ENCODE measurements around the gene AATF. TPM values are rescaled to one million over a fixed set of nuclear protein-coding genes. Genes with fewer than 3 reads are reported as not detected.

AATF gene
- total RNA-seq, 1 donor from 2014 or later: 25.0 TPM

DNA sequence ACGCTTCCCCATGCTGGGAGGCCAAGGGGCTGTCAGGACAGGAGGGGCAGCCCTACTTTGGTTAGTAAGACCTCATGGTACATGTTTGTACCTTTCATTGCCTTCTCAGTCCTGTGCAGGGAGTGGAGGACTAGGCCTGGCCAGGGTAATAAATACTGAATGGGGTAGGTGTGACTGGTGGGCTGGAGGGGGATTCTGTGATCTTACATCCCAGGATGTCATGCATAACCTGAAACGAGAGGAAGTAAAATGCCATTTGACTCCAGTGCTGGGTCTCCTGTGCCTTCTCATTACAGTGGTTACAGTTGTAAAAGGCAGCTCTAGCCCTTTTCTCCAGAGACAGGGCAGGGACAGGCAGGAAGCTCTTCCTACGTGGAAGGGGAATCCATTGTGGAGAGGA, 138.2 kb downstream of the AATF start:
- H3K9me3 Mint-ChIP-seq (ENCODE audit: unreplicated experiment): no peaks in the 10 kb centered on the region
- DNase-seq (ENCODE audit: low spot score): no peak
- no peaks in the 10 kb centered on the region for H3K27me3 Mint-ChIP-seq (ENCODE audit: unreplicated experiment)
- peaks cover 32% of the 10 kb centered on the region for H3K36me3 Mint-ChIP-seq (ENCODE audit: low read depth, unreplicated experiment)
- H3K4me1 Mint-ChIP-seq (ENCODE audit: unreplicated experiment): peaks cover 41% of the 10 kb centered on the region
- H3K4me3 Mint-ChIP-seq (ENCODE audit: unreplicated experiment): peak overlapping the region; percentile 28
- TF ChIP-seq, protein P1, sequence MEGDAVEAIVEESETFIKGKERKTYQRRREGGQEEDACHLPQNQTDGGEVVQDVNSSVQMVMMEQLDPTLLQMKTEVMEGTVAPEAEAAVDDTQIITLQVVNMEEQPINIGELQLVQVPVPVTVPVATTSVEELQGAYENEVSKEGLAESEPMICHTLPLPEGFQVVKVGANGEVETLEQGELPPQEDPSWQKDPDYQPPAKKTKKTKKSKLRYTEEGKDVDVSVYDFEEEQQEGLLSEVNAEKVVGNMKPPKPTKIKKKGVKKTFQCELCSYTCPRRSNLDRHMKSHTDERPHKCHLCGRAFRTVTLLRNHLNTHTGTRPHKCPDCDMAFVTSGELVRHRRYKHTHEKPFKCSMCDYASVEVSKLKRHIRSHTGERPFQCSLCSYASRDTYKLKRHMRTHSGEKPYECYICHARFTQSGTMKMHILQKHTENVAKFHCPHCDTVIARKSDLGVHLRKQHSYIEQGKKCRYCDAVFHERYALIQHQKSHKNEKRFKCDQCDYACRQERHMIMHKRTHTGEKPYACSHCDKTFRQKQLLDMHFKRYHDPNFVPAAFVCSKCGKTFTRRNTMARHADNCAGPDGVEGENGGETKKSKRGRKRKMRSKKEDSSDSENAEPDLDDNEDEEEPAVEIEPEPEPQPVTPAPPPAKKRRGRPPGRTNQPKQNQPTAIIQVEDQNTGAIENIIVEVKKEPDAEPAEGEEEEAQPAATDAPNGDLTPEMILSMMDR (IDR thresholded peaks at IDR 0.05; ENCODE audit: unreplicated experiment): no peak
- peak overlapping the region; percentile 1 for H3K27ac Mint-ChIP-seq (ENCODE audit: unreplicated experiment)

DNA sequence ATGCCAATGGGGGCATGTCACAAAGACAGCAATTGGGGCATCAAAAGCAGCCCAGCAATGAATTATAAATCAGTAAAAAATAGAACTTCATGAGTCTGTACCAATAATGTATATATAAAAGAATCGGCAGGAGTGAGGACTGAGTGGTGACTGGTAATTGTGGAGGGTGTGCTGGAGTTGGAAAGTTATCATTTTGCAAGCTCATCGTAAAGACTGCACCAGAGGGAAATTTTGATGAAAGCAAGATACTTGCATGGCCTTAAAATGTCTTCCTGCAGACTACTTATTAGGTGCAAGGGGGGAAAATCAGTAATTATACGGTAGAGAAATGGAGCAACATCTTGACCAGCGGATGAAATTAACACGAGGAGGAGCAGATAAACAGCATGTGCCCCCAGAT, 138.9 kb downstream of the AATF start:
- Mint-ChIP-seq H3K4me3 (ENCODE audit: unreplicated experiment) (no peak overlapping the region), H3K27ac (ENCODE audit: unreplicated experiment) (no peak overlapping the region), H3K27me3 (ENCODE audit: unreplicated experiment) (no peaks in the 10 kb centered on the region)

DNA sequence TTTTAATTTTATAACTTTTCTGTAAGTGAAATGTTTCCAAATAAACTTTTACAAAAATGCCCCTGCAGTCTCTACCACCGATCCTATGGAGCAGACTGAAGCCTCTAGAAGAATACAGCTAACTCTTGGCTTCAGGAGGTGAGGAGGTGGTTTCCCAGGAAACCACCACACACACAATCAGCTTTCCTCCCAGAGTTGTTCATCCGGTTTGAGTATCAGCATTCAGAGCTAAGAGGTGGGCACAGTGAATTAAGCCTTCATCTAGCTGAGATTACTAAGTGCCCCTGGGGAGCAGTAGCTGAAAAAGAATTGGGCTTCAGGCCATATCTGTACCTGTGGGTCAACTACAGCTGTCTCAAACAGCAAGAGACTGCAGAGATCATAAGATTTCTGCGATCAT, 139.7 kb downstream of the AATF start:
- Mint-ChIP-seq H3K4me1 (ENCODE audit: unreplicated experiment) (peaks cover 29% of the 10 kb centered on the region), H3K4me3 (ENCODE audit: unreplicated experiment) (no peak overlapping the region)

More for the DNA sequence above, 138.9 kb downstream of the AATF start:
- Mint-ChIP-seq H3K36me3 (ENCODE audit: low read depth, unreplicated experiment) (peaks cover 29% of the 10 kb centered on the region), H3K9me3 (ENCODE audit: unreplicated experiment) (no peaks in the 10 kb centered on the region), H3K4me1 (ENCODE audit: unreplicated experiment) (peaks cover 37% of the 10 kb centered on the region)
- TF ChIP-seq, protein P1 (IDR thresholded peaks at IDR 0.05; ENCODE audit: unreplicated experiment): no peak
- DNase-seq (ENCODE audit: low spot score): no peak

DNA sequence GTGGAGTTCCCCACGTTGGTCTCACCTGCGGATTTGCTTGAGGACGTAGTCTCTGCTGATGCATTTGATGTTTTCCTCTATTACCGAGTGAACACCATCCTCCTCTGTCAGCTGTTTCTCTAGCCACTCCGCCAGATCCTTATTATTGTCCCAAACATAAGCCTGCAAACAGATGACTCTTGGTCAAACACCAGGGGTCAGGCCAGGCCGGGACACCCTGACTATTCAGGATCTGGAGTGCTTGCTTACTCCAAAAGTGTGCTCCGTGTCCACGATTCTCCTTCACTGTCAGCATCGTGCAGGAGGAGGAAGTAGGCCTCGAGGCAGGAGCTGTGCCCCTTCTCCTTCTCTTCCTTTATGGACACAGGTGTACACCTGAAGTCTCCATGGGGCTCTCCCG, 140.2 kb downstream of the AATF start:
- TF ChIP-seq, protein P1 (IDR thresholded peaks at IDR 0.05; ENCODE audit: unreplicated experiment): no peak
- Mint-ChIP-seq H3K27ac (ENCODE audit: unreplicated experiment) (no peak overlapping the region), H3K4me3 (ENCODE audit: unreplicated experiment) (no peak overlapping the region), H3K9me3 (ENCODE audit: unreplicated experiment) (no peaks in the 10 kb centered on the region), H3K36me3 (ENCODE audit: low read depth, unreplicated experiment) (peaks cover 23% of the 10 kb centered on the region), H3K4me1 (ENCODE audit: unreplicated experiment) (peaks cover 25% of the 10 kb centered on the region), H3K27me3 (ENCODE audit: unreplicated experiment) (no peaks in the 10 kb centered on the region)
- no peak for DNase-seq (ENCODE audit: low spot score)

More for the DNA sequence above, 139.7 kb downstream of the AATF start:
- H3K27me3 Mint-ChIP-seq (ENCODE audit: unreplicated experiment): no peaks in the 10 kb centered on the region
- peaks cover 23% of the 10 kb centered on the region for H3K36me3 Mint-ChIP-seq (ENCODE audit: low read depth, unreplicated experiment)
- H3K27ac Mint-ChIP-seq (ENCODE audit: unreplicated experiment): no peak overlapping the region
- H3K9me3 Mint-ChIP-seq (ENCODE audit: unreplicated experiment): no peaks in the 10 kb centered on the region
- DNase-seq (ENCODE audit: low spot score): no peak
- TF ChIP-seq, protein P1 (IDR thresholded peaks at IDR 0.05; ENCODE audit: unreplicated experiment): no peak

DNA sequence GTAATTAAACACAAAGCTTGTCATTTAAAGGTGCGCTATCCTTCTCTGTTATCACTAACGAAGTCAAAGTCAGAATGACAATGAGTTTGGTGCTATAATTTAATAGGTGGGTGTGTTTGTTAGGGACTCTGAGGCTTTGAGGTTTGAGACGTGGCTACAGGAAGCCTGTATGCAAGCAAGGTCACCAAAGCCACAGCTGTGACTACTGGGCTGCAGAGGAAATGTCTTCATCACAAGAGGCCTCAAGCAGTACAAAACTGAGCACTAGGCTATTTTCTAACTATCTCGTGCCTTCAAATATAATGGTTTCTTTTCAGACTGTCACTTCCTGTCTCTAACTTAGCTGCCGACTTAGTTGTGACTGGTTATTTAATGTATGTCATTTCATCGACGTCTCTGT, 141.2 kb downstream of the AATF start:
- H3K4me3 Mint-ChIP-seq (ENCODE audit: unreplicated experiment): no peak overlapping the region
- DNase-seq (ENCODE audit: low spot score): no peak
- H3K4me1 Mint-ChIP-seq (ENCODE audit: unreplicated experiment): peaks cover 16% of the 10 kb centered on the region
- H3K9me3 Mint-ChIP-seq (ENCODE audit: unreplicated experiment): no peaks in the 10 kb centered on the region
- TF ChIP-seq, protein P1 (IDR thresholded peaks at IDR 0.05; ENCODE audit: unreplicated experiment): no peak
- peaks cover 25% of the 10 kb centered on the region for H3K36me3 Mint-ChIP-seq (ENCODE audit: low read depth, unreplicated experiment)
- H3K27ac Mint-ChIP-seq (ENCODE audit: unreplicated experiment): no peak overlapping the region
- no peaks in the 10 kb centered on the region for H3K27me3 Mint-ChIP-seq (ENCODE audit: unreplicated experiment)
